NCI-H2227 (cell line): ENCODE measurements around the gene PDZD8.
A peak's percentile ranks its signal among the peaks of the same experiment; 100 is the strongest.

ENCODE experiments used
- DNase-seq: peaks from one replicate; lab custom pipeline; 2025; ENCODE audit not compliant: unreplicated experiment; lab: John Stamatoyannopoulos, UW

Gene PDZD8

DNA sequence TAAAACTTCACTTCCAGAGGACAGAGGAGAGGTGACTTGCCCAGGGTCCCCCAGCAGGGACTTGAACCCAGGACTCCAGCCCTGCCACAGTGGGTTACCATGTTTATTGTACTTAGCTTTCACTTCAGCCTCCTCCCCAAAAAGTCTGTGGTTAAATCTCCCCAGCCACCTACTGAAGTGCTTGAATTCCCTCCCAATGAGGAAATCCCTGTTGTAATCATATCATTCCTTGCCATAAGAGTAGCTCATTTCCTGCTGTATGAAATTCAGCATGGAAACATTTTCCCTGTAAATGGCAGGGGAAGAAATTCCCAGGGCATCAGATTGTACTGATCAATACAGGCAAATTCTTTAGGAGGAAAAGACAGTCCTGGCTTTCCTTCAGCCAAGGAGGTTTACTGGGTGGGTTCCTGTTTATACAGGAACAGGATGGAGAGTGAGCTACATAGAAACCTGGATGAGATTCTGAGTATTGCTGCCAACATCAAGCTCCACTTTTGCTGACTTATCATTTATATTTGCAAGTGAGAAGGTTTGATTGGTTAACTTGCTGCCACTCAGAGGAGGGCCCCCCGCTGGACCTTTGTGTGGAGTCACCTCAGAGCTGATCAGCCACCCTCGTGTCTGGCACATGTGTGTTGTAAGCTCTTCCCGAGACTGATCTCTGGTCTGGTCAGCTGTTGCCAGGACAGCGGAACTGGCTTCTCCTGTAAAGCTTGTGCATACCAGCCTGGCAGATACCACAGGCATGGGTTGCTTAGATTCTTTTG lies 16.4 kb upstream of the PDZD8 start:
- no peak for DNase-seq

DNA sequence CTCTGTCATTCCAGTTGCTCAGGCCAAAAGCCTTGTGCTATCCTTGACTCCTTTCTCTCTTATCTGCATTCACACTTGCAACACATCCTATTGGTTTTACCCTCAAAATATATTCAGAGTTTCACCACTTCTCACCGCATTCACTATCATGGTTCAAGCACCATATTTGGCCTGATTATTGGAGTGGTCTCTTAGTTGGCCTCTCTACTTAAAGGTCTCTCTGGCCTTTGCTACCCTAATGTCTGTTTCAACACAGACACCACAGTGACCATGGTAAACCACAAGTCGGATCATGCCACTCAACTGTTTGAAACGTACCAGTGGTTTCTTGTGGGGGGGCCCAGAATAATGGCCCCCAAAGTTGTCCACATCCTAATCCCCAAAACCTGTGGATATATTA lies 15.2 kb upstream of the PDZD8 start:
- DNase-seq = no peak

DNA sequence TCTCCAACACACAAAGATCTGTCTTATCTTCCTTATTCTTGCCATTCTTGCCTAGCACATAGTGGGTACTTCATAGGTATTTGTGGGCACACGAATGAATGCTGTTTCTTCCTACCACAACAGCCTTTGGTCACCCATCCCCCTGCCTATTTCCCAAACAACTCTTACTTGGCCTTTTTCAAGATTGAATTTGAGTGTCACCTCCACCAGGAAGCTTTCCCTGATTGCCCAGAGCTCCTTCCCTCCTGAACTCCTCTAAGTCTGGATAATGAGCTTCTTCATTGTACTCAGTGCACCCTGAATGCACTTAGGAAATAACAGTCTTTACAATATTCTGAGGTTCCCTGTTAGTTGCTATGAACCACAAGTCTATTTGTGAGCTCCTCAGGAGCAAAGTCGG lies 11.6 kb upstream of the PDZD8 start:
- no peak for DNase-seq

DNA sequence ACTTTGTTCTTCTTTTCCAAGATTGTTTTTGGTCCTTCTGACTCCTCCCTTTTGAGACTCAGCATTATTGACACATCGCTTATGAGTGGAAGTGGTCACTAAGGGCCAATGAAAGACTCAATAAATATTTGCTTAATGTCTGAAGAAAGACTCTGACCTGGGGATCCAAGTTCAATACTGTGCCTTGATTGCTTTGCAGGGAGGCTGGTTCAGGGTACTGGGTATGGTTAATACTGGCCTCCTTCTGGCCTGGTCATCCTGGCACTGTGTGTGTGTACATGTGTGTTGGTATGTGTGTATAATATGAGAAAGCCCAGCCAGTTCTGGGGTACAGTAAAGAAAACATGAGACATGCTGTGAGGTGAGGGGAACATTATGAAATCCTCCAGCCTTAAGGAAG lies 7.6 kb upstream of the PDZD8 start:
- no peak for DNase-seq

DNA sequence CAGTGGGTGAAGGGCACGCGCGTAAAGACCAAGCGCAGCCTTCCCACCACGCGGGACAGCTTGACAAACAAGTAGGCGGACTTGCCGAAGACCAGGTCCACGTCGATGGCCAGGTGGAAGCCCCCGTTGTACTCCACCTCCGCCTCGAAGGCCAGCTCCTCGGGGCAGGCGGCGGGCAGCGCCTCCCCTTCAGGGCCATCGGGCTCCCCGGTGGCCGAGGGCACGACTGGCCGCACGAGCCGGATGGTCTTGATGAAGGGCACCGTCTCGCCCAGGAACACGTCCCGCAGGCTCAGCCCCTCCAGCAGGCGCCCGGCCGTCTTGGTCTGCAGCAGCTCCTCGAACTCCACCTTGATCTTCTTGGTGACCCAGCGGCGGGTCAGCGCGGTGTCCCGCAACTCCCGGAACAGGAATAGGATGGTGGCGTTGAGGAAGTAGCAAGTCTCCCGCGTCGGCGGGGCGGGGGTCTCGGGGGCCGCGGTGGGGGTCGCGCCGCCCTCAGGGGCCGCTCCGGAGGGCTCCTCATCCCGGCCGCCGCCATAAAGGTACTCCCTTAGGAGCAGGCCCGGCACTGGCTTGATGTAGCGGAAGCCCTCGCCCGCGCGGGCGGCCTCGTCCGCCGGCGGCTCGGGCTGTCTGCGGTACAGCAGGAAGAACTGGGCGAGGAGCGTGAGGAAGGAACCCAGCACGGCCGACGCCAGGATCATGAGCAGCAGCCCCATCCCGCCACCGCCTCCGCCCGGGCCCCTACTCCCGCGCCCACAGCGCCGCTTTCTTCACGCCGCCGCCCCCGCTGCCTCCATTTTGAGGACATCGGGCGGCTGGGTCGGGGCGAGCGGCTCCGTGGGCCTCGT lies 507 bp downstream of the PDZD8 start:
- DNase-seq = peak; percentile 26

DNA sequence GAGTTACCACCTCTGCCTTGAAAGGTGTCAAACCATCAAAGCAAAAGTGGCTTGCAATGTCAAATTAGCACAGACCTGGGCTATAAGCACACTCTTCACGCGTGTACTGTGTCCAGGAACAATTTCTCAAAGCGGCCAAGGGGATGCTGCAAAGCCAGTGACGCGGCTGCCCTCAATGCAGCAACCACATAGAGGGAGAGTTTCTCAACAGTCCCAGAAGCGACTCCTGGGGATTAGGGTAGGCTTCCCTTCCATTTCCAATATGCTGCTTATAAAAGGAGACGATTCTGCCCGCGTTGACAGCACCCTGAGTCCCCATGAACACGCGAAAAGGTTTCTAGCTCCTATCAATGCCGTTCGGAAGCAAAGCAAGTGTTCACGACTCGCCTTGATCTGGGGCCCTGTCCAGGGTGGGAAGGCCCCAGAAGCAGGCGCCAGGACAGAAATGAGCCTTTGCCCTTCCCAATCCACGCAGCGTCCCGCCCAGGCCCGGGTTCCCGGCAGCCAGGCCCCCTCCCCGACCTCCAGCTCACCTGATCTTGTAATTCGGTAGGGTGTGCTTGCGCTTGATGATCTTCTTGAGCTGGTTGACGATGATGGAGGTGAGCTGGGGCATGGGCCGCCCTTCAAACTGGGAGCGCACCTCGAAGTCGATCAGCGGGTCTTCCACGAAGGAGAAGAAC lies 1.3 kb downstream of the PDZD8 start:
- DNase-seq = peak; percentile 29

DNA sequence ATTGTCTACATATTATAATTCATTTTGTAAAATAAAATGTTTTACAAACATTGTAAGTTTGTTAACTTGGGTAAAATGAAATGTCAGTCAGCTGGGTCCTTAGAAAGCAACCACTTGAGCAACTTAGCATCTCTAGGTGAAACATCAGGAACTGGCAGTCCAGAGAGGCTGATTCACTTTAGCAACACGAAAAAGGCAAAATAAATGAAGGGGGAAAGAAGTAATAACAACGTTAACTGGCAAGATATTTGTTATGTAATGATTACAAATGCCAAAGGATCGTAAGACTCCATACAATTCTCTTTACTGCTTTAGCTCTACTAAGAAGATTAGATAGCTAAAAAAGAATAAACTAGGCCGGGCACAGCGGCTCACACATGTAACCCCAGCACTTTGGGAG lies 5.0 kb downstream of the PDZD8 start:
- no peak for DNase-seq

DNA sequence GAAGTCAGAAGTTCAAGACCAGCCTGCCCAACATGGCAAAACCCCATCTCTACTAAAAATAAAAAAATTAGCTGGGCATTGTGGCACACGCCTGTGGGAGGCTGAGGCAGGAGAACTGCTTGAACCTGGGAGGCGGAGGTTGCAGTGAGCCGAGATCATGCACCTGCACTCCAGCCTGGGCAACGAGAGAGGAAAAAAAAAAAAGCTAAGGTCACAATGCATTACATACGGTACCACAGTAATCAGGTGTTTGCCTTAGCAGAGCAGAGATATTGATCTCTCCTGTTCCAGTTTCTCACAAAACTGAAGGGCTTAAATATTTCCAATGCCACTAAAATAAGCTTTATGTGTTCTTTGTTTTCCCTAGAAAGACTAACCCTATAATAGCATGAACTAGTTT lies 7.5 kb downstream of the PDZD8 start:
- DNase-seq = no peak

DNA sequence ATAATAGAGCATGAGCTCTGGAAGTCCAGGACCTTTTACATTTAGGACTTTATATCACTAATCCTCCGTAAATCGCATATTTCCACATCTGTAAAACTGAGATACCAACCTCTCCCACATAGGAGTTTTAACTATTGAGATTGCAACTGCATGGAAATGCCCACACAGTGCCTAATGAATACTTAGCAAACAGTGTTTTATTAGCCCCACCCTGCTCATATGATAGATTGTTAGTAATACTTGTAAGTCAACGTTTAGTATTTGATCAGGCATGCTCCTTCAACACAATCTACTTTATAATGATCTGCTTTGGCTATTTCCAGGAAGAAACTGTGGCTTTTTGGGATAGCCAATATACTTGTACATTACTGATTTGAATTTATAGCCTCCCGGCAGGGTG lies 8.5 kb downstream of the PDZD8 start:
- no peak for DNase-seq

DNA sequence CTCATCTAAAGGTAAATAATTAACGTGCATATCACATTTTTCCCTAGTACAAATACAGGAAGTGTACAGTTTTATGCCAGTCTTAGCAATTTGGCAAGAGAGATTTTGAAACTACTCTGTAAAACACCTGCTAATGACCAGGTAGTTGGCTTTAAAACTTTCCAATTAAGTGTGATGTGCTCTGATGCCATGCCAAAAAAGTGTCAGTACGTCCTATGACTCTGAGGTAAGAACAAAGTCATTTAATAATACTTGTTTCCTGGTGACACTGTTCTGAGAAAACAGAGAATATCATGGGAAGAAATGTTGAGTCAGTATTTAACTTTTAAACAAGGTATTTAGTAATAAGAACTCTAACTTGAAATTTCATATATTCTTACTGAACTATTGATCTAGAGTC lies 9.6 kb downstream of the PDZD8 start:
- no peak for DNase-seq

DNA sequence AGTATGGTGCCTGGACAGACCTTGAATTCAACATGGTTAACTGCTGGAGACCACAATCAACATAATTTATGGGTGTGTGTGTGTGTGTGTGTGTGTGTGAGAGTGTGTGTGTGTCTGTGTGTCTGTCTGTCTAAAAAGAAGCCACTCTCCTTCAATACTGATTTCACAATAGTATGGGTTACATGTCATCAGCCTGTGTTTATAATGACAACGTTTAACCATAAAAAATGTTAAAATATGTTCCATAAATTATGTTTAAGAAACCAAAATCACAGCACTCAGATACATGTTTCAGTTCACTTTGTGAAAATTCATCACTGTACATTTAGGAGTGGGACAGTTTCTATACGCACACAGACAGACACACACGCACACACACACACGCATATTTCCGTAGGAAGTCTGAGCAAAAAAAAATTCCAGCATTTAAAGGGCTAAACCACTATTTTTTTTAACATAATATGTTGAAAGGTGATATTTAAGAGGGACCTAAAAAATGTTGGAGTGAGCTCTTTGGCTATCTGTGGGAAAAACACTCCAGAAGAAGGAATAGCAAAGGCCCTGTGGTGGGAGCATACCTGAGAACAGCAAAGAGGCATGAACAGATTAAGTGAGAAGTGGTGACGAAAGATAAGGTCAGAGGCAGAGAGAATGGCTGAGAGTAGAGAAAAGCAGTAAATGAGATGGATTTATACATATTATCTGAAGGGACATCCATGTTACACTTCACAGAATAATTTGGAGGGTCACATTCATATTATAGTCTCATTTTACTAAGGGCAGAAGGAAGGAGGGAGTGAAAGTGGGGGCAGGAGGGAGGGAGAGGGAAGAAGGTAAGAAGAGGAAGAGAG lies 10.9 kb downstream of the PDZD8 start:
- no peak for DNase-seq

DNA sequence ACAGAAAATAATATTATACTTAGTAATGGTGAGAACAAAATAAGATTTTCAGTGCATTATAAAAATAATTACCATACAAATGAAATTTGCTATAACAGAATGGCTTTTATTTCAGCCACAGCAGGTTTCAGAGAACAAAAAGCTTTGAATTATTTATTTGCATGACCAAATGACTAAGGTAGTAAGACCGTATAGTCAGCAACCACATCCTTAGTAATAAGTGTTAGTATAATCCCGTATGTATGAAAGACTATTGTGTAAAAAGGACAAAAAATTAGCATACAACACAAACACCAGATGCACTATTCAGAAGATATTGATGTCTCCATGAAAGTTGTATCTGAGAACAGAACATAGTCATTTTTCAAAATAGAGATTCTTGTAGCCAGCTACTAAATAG lies 12.2 kb downstream of the PDZD8 start:
- DNase-seq = no peak

DNA sequence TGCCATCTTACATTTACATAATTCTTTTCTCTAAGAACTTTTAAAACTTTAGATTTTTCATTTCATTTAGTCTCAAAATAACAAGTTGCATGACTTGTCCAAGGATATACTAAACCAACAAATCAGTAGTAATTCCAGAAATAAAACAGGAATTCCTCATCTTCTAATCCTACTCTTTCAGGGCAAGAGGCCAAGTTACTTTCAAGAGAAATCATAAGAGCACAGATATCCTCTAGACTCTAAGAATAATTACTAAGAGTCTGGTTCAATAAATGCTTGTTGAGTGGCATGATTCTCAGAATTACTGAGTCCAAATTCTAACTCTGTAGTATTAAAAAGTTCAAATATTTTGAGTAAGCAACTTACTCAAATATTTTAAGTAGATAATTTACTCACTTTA lies 12.9 kb downstream of the PDZD8 start:
- no peak for DNase-seq

DNA sequence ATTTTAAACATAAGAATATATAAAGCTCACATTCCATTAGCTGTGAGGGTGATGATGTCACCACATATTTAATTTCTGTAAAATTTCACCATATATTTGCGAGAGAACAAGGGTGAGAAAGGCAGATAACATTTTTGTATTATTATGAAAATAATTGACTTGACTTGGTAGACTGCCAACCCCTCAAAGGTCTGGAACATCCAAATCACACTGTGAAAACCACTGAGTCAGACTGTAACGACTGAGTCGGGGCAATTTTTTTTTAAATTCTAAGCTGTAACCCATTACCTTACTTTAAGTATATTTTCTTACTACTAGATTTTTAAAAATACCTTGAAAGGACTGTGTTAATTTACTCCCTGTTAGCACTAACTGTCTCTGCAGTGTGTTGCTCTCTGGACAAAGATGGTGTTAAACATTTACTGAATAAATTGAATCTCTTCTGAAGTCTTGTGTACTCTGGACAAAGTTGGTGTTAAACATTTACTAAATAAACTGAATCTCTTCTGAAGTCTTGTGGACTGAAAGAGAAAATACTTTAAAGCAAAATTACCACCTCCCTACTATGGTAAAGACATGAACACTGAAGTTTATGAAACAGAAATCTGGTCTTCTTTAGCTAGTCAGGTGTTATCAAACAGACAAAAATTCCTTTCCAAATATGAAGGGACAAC lies 14.1 kb downstream of the PDZD8 start:
- no peak for DNase-seq

DNA sequence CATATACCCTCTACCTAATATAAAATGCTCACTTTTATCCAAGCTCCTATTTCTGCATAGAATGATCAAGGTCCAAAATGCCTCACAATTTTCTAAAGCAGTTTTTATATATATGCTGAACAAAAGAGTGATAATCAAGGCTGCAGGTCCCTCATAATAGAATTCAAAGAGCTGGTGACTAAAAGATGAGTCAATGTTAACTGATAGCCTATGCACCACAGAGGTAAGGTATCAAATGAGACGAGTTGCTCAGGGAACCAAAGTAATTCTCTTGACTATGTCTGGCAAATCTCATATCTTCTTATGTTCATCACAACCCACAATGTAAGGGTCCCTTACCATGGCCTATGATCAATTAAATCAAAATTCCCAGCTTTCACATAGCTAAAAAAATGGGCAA lies 15.2 kb downstream of the PDZD8 start:
- no peak for DNase-seq

DNA sequence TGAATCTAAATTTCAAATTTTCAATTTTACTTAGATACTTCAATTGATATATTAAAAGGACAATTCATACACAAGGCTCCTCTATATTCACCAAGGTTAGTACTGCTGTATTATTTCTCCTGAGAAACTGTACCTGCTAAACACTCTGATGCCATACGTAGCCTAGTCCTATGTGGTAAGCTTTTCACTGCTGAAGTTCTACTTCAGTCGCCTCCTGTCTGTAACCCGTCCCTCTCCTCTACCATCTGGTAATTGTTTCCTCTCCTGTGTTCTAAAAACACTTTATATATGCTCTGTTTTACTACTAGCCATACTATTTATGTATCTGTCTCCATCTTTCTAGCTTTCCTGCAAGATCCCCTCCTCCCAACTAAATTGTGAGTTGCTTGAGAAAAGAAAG lies 20.2 kb downstream of the PDZD8 start:
- no peak for DNase-seq

DNA sequence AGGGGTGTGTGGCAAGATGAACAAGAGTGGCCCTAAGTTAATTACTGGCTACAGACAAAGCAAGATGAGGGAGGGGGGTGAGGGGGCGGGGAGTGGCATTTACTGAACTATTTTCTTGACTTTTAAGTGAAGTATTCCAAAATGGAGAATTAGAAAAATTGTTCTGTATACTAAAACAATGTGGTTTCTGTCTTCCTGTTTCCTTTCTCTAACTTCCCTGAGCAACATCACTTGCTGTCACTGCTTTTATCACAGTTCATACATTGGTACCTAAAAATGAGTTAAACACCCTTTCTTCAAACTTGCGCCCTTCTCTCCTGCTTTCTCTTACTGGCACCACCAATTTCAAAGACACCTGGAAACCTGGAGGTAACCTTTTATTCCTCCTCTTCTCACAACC lies 21.6 kb downstream of the PDZD8 start:
- no peak for DNase-seq

DNA sequence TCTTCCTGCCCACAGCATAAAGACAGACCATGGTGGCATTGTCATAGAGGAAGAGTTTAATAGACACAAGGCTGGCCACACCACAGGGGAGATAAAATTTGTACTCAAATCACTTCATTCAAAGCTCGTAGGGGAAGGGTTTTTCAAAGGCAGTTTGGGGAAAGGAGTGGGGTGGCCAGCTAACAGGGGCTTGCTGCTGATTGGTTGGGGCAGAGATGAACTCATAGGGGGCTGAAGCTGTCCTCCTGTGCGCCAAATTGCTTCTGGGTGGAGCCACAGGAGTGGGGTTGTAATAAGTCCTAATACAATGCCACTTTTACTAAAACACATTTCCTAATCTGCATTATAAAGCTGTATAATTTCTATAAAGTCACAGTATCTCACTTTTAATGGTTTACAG lies 22.5 kb downstream of the PDZD8 start:
- DNase-seq = no peak

DNA sequence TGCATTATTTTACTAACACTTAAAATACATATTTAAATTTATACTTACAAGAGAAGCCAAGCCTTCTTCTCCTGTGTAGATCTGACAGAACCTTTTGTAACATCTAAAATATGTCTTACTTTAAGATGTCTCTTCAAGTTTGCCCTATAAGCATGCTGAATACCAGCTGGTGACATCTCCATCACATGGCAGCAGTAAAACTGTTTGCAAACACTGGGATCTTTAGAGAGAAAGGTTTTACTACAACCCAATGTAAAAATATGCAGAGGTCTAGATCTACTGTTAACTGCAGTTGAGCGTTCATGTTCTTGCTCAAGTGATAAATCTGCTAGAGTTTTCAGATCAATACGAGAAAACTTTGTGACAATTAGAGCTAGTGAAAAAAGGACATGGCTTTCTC lies 23.2 kb downstream of the PDZD8 start:
- no peak for DNase-seq

DNA sequence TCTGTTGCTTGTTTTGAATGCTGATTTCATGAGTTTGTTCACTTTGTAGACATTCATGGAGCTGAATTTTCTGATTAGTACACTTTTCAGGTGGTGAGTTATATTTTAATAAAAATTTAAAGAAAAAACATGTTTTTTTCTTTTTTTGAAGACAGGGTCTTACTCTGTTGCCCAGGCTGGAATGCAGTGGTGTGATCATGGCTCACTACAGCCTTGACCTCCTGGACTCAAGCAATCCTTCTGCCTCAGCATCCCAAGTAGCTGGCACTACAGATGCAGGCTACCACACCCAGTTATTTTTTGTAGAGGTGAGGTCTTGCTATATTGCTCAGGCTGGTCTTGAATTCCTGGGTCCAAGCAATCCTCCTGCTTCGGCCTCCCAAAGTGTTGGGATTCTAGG lies 23.7 kb downstream of the PDZD8 start:
- no peak for DNase-seq

DNA sequence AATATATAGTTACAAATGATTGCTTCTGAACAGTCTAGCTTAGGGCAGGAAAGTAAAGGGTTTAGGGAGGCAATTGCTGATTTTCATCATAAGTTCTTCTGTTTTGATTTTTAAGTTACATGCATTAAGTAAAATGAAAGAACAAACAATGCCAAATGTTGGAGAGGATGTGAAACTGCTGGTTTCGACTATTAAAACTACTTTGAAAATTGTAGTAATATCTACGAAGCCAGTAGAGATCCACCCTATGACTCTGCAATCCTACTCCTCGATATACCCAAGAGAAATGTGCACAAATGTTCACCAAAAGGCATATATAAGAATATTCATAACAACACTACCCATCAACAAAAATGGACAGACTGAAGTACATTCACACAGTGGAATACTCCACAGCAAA lies 24.3 kb downstream of the PDZD8 start:
- no peak for DNase-seq
